Measurements from ENCODE around the gene GPR135. TPM values are rescaled to one million over a fixed set of nuclear protein-coding genes. Genes with fewer than 3 reads are reported as not detected.
"Not testable (repeated sequence)": the region's sequence is repeated elsewhere in the genome, so short reads cannot be mapped to it uniquely, and the experiment has no call there.

Gene GPR135
- total RNA-seq, 1 donor from 2014 or later, result 2.0 TPM

DNA sequence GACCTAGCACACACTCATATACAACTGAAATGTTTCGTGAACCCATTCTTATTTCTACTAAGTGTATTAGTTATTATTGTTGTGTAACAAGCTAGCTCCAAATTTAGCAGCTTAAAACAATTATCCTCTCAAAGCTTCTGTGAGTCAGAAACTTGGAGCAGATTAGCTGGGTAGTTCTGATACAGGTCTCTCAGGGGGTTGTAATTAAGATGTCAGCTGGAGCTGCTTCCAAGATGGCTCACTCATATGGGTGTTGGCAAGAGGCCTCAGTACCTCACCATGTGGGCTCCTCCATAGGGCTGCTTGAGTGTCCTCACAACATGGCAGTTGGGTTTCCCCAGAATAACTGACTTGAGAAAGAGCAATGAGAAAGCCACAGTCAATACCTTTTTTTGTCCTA, 9.8 kb downstream of the GPR135 start:
- Mint-ChIP-seq H3K27me3 (peaks cover 5% of the 10 kb centered on the region), H3K4me1 (no peaks in the 10 kb centered on the region), H3K9me3 (no peaks in the 10 kb centered on the region), H3K27ac (no peak overlapping the region), H3K4me3 (no peak overlapping the region), H3K36me3 (ENCODE audit: low read depth) (peaks cover 13% of the 10 kb centered on the region)
- intact Hi-C loops (cut with micrococcal nuclease), result no loop called here
- DNase-seq, result no peak

DNA sequence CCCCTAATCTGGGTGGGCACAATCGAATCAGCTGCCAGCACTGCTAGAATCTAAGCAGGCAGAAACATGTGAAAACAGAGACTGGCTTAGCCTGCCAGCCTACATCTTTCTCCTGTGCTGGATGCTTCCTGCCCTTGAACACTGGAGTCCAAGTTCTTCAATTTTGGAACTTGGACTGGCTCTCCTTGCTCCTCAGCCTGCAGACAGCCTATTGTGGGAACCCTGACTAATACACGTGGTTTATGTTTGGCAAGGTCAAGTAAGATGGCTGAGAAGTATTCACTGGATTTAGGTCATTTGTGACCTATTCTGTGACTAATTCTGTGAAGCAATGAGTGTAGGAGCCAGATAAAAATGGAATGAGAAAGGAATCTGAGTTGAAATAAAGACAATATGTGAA, 11.0 kb downstream of the GPR135 start:
- peaks cover 11% of the 10 kb centered on the region for H3K36me3 Mint-ChIP-seq (ENCODE audit: low read depth)
- H3K4me1 Mint-ChIP-seq, result no peaks in the 10 kb centered on the region
- DNase-seq, result no peak
- H3K4me3 Mint-ChIP-seq, result no peak overlapping the region
- no peak overlapping the region for H3K27ac Mint-ChIP-seq
- no peaks in the 10 kb centered on the region for H3K9me3 Mint-ChIP-seq
- no peaks in the 10 kb centered on the region for H3K27me3 Mint-ChIP-seq
- intact Hi-C loops (cut with micrococcal nuclease), result no loop called here

DNA sequence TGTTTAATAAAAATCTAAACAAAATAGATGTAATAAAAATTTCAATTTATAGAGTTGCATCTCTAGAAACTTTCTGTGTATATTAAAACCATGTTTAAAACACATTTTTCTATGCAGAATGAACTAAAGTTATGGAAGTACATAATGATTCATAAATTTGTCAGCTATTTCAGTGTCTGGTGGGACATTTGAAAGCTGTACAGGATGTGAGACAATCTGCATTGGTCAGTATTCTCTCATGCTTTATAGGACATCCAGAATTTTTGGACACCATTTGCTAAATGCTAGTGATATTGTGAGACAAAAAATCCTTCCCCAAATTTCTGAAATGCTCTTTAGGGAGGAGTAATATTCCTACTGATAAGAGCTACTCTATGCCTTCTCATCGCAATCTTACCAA, 13.3 kb downstream of the GPR135 start:
- no peak overlapping the region for H3K4me3 Mint-ChIP-seq
- intact Hi-C loops (cut with micrococcal nuclease), result no loop called here
- no peaks in the 10 kb centered on the region for H3K4me1 Mint-ChIP-seq
- H3K9me3 Mint-ChIP-seq, result no peaks in the 10 kb centered on the region
- peaks cover 9% of the 10 kb centered on the region for H3K36me3 Mint-ChIP-seq (ENCODE audit: low read depth)
- no peaks in the 10 kb centered on the region for H3K27me3 Mint-ChIP-seq
- DNase-seq, result no peak
- H3K27ac Mint-ChIP-seq, result no peak overlapping the region

DNA sequence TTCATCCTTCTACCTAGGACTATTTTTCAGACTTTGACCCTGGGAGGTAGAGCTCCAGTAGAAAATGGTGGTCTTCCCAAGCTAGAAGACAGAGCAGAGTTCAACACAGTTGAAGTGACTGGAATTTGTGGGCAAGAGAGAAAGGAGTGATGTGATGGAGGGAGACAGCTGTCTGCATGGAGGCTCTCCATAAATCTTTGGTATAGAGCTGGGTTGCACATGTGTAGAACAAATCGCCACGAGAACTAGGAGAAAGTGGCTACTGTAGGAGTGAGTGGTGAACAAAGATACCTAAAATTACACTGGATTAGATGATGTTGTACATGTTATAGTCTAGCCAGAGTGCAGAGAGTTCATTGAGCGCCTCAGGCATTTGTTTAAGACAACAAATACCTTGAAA, 14.5 kb downstream of the GPR135 start:
- DNase-seq, result no peak
- Mint-ChIP-seq H3K4me1 (no peaks in the 10 kb centered on the region), H3K36me3 (ENCODE audit: low read depth) (peaks cover 3% of the 10 kb centered on the region), H3K4me3 (no peak overlapping the region), H3K27me3 (no peaks in the 10 kb centered on the region), H3K27ac (no peak overlapping the region), H3K9me3 (no peaks in the 10 kb centered on the region)
- intact Hi-C loops (cut with micrococcal nuclease), result no loop called here

DNA sequence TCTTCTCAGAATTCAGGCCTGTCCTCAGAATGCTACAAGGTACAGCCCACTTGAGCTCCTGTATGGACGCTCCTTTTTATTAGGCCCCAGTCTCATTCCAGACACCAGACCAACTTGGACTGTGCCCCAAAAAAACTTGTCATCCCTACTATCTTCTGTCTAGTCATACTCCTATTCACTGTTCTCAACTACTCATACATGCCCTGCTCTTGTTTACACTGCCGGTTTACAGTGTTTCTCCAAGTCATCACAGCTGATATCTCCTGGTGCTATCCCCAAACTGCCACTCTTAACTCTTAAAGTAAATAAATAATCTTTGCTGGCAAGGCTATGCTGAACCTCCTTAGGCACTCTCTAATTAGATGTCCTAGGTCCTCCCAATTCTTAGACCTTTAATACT, 16.5 kb downstream of the GPR135 start:
- H3K27ac Mint-ChIP-seq; H3K9me3 Mint-ChIP-seq; H3K27me3 Mint-ChIP-seq; DNase-seq; H3K36me3 Mint-ChIP-seq (ENCODE audit: low read depth); intact Hi-C loops (cut with micrococcal nuclease); H3K4me3 Mint-ChIP-seq; H3K4me1 Mint-ChIP-seq: not testable (repeated sequence)

DNA sequence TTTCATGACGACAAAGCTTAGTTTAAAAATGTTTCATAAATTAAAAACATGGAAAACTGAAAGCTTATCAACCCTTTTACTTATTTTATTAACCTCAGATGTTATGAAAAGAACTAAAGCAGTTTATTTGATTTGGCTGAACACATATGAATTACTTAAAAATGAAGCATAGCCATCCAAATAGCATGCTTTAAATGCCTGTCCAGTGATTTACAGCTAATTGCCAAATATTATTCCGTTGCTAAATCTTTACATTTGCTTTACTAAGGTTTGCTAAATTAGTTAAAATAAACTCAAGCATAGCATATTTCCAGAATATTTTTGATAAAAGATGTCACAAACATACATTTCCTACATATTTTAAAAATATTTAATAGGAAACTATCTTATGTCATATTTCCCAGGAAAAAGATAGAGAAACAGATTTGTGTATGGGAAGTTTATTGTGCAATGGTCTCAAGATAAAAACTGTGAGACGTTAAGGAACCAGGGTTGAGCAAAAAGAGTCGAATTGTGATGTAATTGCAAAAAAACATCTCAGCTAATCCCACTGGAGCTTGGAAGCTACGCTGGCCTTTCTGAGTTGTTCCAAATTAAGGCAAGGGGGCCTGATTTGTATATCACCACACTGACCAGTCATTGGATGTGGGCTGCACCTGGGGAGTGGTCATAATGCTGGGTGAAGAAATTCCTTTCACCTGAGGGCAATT, 25.8 kb downstream of the GPR135 start:
- Mint-ChIP-seq H3K27ac (no peak overlapping the region), H3K27me3 (peaks cover 4% of the 10 kb centered on the region), H3K9me3 (no peaks in the 10 kb centered on the region), H3K4me1 (no peaks in the 10 kb centered on the region), H3K36me3 (ENCODE audit: low read depth) (no peaks in the 10 kb centered on the region), H3K4me3 (no peak overlapping the region)
- intact Hi-C loops (cut with micrococcal nuclease), result no loop called here
- no peak for DNase-seq

DNA sequence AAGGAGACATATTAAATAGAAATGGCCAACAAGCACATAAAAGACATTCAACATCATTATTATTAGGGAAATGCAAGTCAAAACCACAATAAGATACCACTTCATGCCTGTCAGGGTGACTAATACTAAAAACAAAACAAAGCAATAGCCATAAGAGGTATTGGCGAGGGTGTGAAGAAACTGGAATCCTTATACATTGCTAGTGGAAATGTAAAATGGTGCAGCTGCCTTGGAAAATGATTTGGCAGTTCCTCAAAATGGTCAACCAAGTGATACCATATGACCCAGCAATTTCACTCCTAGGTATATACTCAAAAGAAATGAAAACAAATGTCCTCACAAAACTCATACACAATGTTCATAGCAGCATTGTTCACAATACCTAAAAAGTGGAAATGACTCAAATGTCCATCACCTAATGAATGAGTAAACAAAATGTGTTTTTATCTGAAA, 27.0 kb downstream of the GPR135 start:
- no peak overlapping the region for H3K4me3 Mint-ChIP-seq
- intact Hi-C loops (cut with micrococcal nuclease), result no loop called here
- H3K4me1 Mint-ChIP-seq, result no peaks in the 10 kb centered on the region
- no peaks in the 10 kb centered on the region for H3K36me3 Mint-ChIP-seq (ENCODE audit: low read depth)
- H3K27me3 Mint-ChIP-seq, result peaks cover 4% of the 10 kb centered on the region
- no peaks in the 10 kb centered on the region for H3K9me3 Mint-ChIP-seq
- H3K27ac Mint-ChIP-seq, result no peak overlapping the region
- no peak for DNase-seq

DNA sequence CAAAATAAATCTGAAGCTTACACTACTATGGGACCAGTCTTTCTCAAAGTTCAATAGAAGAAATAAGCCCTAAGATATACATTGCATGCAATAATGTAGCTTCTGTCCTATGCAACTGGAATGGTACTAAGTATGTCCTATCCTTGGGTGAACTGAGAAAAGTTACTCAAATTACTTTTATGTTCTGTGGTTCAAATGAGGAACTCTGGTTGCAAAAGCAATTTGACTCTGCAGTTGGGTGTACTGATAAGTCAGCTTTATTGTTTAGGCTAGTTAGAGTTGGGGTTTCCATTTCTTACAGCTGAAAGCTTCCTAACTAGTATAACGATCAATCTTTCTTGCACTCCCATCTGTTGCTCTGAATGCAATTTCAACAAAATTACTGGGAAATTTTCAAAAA, 29.2 kb downstream of the GPR135 start:
- intact Hi-C loops (cut with micrococcal nuclease), result no loop called here
- Mint-ChIP-seq H3K27me3 (peaks cover 2% of the 10 kb centered on the region), H3K9me3 (no peaks in the 10 kb centered on the region), H3K4me1 (no peaks in the 10 kb centered on the region), H3K36me3 (ENCODE audit: low read depth) (no peaks in the 10 kb centered on the region), H3K27ac (no peak overlapping the region), H3K4me3 (no peak overlapping the region)
- DNase-seq, result no peak

DNA sequence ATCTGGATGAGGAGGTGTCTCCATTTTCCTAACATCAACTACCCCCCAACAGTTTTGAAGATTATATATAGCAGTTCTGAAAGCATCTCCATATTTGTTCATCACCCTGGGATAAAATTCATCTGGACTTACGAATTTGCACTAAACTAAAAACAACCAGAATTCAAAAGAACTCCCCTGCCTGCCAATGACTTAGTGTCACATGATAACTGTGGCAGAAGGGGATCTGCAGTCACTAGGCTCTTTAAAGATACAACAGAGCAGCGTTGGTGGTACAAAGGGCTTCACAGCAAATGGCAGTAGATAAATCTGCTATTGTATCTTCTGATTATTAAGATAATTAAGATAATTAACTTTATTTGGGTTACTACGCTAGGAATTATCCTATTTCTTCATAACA, 30.1 kb downstream of the GPR135 start:
- Mint-ChIP-seq H3K27me3 (peaks cover 2% of the 10 kb centered on the region), H3K4me1 (no peaks in the 10 kb centered on the region), H3K4me3 (no peak overlapping the region), H3K36me3 (ENCODE audit: low read depth) (no peaks in the 10 kb centered on the region), H3K9me3 (no peaks in the 10 kb centered on the region), H3K27ac (no peak overlapping the region)
- intact Hi-C loops (cut with micrococcal nuclease), result no loop called here
- DNase-seq, result no peak

DNA sequence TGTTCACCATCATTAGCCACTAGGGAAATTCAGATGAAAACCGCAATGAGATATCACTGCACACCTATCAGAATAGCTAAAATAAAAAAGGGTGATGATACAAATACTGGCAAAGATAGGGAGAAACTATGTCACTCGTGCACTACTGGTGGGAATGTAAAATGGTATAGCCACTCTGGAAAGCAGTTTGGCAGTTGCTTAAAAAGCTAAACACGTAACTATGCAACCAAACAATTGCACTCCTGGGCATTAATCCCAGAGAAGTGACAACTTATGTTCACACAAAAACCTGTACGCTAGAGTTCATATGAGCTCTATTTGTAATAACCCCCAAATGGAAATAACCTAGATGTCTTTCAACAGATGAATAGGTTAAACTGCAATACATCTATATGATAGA, 35.4 kb downstream of the GPR135 start:
- Mint-ChIP-seq H3K9me3 (no peaks in the 10 kb centered on the region), H3K27me3 (peaks cover 7% of the 10 kb centered on the region)

DNA sequence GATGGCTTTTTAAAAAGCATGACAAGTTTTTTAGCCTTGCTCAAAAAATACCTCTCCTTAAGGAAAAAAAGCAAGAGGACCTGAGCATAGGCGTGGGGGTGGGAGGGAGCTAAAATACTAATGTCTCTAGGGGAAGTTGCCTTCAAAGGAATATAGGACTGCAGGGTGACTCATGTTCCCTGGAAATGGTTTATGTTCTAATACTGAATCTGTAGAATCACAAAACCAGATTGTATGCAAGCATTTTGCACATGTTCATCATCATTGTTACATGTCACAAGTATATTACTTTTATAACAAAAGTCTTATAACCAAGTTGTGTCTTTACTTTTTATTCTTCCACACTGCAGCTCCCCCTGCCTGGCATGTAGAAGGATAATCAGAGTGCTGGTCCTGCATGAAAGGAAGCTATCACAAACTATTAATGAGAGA, 36.6 kb downstream of the GPR135 start:
- Mint-ChIP-seq H3K4me1 (peaks cover 6% of the 10 kb centered on the region), H3K36me3 (ENCODE audit: low read depth) (no peaks in the 10 kb centered on the region), H3K27ac (no peak overlapping the region), H3K27me3 (peaks cover 10% of the 10 kb centered on the region), H3K9me3 (no peaks in the 10 kb centered on the region), H3K4me3 (no peak overlapping the region)
- intact Hi-C loops (cut with micrococcal nuclease), result no loop called here
- DNase-seq, result no peak

More for the DNA sequence above, 35.4 kb downstream of the GPR135 start:
- Mint-ChIP-seq H3K4me3 (no peak overlapping the region), H3K36me3 (ENCODE audit: low read depth) (no peaks in the 10 kb centered on the region), H3K27ac (no peak overlapping the region), H3K4me1 (peaks cover 6% of the 10 kb centered on the region)
- no peak for DNase-seq
- intact Hi-C loops (cut with micrococcal nuclease), result no loop called here

DNA sequence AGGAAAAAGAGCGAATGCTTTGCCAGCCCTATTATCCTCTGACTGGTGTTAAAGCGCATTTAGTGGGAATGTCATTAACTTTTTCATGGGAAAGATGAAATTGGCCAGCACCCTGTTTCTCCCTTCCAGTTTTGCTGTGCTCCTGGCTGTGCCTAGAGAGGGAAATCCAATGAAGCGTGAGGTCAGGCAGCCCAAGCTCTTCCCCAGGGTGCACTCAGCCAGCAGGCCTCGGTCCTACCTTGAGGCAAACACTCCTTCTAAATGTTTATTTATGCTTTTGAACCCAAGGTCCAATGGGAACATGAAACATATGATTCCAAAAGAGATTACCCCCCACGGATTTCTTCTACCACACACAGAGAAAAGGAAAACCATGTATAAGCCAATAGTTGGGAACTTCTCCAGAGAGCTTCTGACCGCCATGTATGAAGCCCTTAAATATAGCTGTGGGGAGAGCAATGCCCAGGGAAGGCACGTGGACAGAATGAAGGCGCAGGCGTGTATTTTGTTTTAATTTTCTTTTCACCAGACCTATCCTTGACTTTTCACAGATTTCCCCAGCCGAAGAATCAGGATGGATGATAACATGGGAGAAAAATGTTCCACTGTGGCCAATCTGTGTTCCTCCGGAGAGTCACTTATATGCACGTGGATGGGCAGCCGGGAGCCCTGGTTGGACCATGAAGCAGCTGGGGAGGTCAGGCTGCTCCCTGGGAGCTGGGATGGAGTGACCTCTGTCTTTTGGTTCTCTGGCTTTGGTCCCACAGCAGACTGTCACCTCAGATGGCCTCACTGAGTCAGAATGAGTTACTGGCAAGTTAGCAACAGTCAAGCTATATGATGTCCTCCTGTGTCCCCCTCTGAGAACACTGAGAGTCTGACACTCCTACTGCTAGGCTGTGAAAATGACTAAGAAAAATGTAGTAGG, 37.3 kb downstream of the GPR135 start:
- intact Hi-C loops (cut with micrococcal nuclease), result no loop called here
- Mint-ChIP-seq H3K9me3 (no peaks in the 10 kb centered on the region), H3K4me1 (peaks cover 6% of the 10 kb centered on the region), H3K4me3 (no peak overlapping the region), H3K27ac (no peak overlapping the region), H3K27me3 (peaks cover 10% of the 10 kb centered on the region), H3K36me3 (ENCODE audit: low read depth) (no peaks in the 10 kb centered on the region)
- DNase-seq, result no peak

DNA sequence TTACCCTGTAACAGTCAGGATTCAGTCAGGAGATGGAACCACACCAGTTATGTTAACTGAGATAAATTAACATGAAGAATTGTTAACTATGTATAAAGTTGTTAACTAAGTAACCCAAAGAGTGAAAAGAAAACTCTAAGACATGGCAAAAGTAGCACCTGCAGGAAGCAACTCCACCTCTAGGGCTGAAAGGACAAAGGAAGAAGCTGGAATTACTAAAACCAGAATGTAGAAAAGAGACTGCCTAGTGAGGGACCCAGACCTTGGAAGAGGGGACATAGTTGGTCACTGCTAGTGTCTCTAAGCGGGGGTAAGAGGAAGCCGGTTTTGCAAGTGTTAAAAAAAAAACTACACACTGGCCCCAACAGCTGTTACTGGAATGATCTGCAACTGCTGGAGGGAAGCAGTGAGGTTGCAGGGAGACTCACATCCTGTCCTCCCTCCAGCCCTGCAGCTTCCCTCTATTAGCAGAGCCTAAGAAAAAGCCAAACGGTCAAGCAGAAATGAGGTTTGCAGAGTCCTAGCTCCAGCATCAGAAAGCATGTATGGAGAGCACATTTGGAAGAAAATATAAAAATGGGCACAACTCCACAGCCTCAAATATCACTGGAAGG, 39.8 kb downstream of the GPR135 start:
- Mint-ChIP-seq H3K27me3 (peaks cover 12% of the 10 kb centered on the region), H3K4me1 (peaks cover 6% of the 10 kb centered on the region), H3K36me3 (ENCODE audit: low read depth) (no peaks in the 10 kb centered on the region), H3K9me3 (no peaks in the 10 kb centered on the region), H3K4me3 (no peak overlapping the region), H3K27ac (no peak overlapping the region)
- intact Hi-C loops (cut with micrococcal nuclease), result no loop called here
- DNase-seq, result no peak
